ENCODE measurements around the gene PRKCH. TPM values are rescaled to one million over a fixed set of nuclear protein-coding genes. Genes with fewer than 3 reads are reported as not detected.
A peak's percentile ranks its signal among the peaks of the same experiment; 100 is the strongest.

Gene PRKCH
- polyA plus RNA-seq, 6 donors from 2014 or later, result 0.59 to 2.8 (median 2.1) TPM

DNA sequence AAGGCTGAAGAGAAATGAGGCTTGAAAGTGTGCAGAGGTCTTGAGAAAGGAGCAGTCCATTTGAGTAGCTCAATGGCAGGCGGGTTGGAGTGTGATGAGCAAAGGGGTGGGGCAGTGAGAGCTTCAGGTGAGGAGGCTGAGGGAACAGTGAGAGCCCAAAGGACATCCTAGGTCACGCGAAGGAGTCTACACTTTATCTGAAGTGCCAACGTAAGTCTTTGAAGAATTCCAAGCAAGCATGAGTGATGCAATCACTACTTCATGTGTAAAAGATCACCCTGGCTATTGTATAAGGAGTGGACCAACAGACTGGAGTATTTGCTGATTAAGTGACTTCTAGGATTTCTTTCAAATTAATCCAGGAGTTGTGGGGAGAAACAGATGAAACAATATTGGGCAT is 214.1 kb downstream of the PRKCH start:
- Mint-ChIP-seq H3K27ac (peak overlapping the region in 1 of 6 donors; percentile 52), H3K36me3 (no peaks in the 10 kb centered on the region), H3K9me3 (no peaks in the 10 kb centered on the region), H3K27me3 (no peaks in the 10 kb centered on the region), H3K4me1 (peaks cover 4 to 13% (median 4%) of the 10 kb centered on the region in 3 donors), H3K4me3 (no peak overlapping the region)
- DNase-seq (no peak), ATAC-seq (ENCODE audit: low read depth in 2 of 2) (no peak)

DNA sequence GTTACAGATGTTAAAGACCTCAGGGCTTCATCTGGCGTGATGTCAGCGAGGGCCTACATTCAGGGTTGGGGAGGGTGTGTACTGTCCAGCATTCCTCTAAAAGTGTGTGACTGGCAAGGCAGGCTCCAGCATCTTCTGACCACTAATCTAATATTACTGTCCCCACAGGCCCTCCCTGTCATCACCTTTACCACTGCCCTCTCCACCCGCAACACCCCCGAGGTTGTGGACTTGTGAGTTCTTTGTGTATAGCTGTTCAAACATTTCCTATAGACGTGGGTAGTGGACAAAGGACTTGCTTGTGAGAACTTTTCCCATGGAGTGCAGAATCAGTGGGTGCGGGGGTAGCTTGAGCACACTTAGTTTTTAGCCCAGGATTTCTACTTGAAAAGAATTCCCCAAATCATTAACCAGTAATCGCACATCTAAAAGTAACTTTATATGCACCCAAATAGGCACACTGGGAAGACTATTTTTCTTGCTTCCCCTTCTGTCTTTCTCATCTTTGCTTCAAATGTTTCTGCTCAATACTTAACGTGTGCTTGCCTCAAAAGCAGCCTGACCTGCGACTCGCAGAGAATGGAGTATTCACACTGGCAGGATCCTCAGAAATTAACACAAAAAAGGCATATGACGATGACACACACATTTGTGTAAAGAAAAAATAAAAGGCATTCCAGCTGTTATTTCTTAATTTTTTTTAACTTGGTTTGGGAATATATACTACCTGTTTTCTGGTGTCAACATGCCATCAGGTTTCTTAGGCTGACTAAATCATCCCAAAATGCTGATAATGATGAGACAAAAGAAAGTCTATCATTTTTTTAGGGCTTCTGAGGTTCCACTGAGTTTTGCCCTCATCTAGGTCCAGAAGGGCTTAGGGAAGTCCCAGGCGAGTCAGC is 215.5 kb downstream of the PRKCH start:
- H3K4me3 Mint-ChIP-seq, result no peak overlapping the region
- ATAC-seq (ENCODE audit: low read depth in 2 of 2) (no peak), DNase-seq (no peak)
- H3K9me3 Mint-ChIP-seq, result no peaks in the 10 kb centered on the region
- H3K36me3 Mint-ChIP-seq, result no peaks in the 10 kb centered on the region
- peak overlapping the region in 4 of 6 donors; percentile 5 to 70 (median 58) for H3K27ac Mint-ChIP-seq
- no peaks in the 10 kb centered on the region for H3K27me3 Mint-ChIP-seq
- peaks cover 4 to 21% (median 4%) of the 10 kb centered on the region in 3 donors for H3K4me1 Mint-ChIP-seq

DNA sequence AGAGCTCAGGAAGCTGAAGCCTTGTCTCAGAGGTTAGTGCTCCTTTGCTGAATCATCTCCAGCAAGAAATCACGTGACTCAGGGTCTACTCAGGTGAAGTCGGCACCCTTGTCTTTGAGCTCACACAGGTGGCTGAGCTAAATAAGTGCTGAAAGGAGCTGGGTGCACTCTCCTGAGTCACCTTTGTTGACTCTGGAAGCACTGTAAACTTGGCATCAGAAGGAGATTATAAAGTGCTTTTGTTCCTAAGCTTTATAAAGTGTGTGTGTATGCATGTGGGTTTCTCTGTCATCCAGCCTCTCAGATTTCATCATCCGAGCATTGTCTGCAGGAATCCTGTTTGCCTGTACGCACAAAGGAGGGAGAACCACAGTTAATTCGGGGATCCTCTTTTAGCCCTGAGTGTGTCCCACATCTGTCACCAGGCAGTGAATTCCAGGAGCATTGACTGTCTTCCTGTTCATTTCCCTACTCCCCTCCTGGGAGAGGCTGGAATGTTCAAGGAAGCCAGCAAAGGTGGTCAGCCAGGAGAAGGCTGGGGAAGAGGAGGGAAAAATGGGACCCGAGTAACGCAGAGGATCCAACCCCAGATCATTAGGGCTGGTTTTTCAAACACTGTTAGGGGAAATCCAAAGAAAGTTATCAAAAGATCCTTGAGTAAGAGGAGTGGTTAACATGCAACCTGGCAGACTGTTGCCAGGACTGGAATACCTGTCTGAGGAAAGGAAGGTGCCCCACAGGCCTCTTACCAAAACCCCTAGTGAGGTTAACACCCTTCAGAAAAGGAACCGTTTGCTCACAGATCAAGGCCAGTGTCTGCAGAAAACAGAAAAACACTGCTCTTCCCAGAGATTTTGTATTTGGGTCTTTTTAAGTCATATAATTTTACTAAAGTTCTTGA is 216.4 kb downstream of the PRKCH start:
- H3K4me3 Mint-ChIP-seq, result no peak overlapping the region
- no peaks in the 10 kb centered on the region for H3K36me3 Mint-ChIP-seq
- H3K27ac Mint-ChIP-seq, result peak overlapping the region in 4 of 6 donors; percentile 26 to 55 (median 33)
- H3K9me3 Mint-ChIP-seq, result no peaks in the 10 kb centered on the region
- no peak for DNase-seq
- peaks cover 4 to 21% (median 4%) of the 10 kb centered on the region in 3 donors for H3K4me1 Mint-ChIP-seq
- no peak for ATAC-seq (ENCODE audit: low read depth in 2 of 2)
- no peaks in the 10 kb centered on the region for H3K27me3 Mint-ChIP-seq

DNA sequence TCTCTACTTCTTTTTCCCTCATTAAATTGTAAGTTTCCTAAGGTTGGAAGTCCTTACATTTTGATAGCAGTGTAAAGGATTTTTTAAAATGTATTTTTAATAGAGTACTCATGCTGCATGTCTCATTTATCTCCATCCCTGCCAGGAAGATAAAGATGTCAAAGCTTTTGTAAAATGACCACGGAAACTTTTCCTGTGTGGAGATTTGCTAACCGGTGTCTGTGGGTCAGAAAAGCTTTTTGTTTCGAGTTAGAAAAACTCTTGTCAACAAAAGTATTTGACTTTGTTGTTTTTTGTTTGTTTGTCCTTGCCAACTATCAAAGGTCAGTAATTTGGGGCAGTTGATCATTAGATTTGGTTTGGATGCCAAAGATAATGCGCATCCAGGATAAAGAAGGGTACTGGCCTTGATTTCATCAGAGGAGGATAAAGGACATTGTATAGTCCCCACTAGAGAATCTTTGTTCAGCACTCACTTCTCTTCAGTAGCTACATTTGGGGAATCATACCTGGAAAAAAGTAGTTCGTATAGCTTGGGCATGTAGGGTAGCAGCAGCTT is 217.2 kb downstream of the PRKCH start:
- Mint-ChIP-seq H3K4me1 (peaks cover 2 to 21% (median 4%) of the 10 kb centered on the region in 3 donors), H3K36me3 (no peaks in the 10 kb centered on the region), H3K27me3 (no peaks in the 10 kb centered on the region), H3K9me3 (no peaks in the 10 kb centered on the region), H3K27ac (peak overlapping the region in 3 of 6 donors; percentile 26 to 64 (median 53)), H3K4me3 (no peak overlapping the region)
- no peak for DNase-seq
- ATAC-seq (ENCODE audit: low read depth in 2 of 2), result no peak

DNA sequence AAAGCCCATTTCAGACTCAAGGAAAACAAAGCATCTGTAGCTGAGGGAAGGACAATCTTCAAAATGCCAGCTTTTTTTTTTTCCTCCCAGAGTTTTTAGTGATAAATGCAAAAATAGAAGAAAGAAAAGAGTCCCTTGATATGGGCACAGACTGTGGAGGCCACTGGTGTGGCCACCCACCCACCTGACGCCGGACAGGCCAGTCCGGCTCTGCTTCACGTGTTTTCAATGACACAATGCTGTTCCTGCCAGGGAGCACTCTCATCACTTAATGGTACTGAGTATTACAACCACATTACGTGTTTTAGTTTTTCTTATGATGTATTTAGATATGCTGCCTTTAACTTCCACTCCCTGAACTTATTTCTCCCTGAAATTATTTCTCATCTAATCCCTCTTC is 218.3 kb downstream of the PRKCH start:
- ATAC-seq (ENCODE audit: low read depth in 2 of 2) (no peak), DNase-seq (no peak)
- no peaks in the 10 kb centered on the region for H3K36me3 Mint-ChIP-seq
- no peaks in the 10 kb centered on the region for H3K27me3 Mint-ChIP-seq
- H3K9me3 Mint-ChIP-seq, result no peaks in the 10 kb centered on the region
- no peak overlapping the region for H3K4me3 Mint-ChIP-seq
- H3K4me1 Mint-ChIP-seq, result peaks cover under 1 to 21% (median 4%) of the 10 kb centered on the region in 3 donors
- peak overlapping the region in 2 of 6 donors; percentile 59 to 72 for H3K27ac Mint-ChIP-seq

DNA sequence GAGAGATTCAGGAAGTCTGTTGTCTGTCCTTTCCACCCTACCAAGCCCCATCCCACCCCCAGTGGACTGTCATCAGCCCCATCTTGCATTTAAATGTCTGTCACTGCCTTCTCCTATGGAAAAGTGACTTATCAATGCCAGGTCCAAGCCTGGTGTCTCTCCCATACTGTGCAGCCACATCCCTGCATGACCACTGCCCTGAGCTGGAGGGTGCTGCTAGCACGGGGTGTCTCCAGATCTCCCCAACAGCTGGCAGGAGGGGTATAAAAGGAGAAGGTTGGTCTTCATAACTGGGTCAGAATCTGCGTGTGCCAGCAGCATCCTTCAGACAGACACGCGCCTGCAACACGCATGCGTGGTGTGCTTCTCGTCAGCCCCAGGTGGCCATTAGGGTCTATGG is 219.6 kb downstream of the PRKCH start:
- no peaks in the 10 kb centered on the region for H3K36me3 Mint-ChIP-seq
- peak overlapping the region in 1 of 6 donors; percentile 76 for H3K27ac Mint-ChIP-seq
- no peaks in the 10 kb centered on the region for H3K27me3 Mint-ChIP-seq
- ATAC-seq (ENCODE audit: low read depth in 2 of 2) (no peak), DNase-seq (no peak)
- H3K4me3 Mint-ChIP-seq, result no peak overlapping the region
- no peaks in the 10 kb centered on the region for H3K9me3 Mint-ChIP-seq
- peaks cover 2 to 20% (median 4%) of the 10 kb centered on the region in 3 donors for H3K4me1 Mint-ChIP-seq

DNA sequence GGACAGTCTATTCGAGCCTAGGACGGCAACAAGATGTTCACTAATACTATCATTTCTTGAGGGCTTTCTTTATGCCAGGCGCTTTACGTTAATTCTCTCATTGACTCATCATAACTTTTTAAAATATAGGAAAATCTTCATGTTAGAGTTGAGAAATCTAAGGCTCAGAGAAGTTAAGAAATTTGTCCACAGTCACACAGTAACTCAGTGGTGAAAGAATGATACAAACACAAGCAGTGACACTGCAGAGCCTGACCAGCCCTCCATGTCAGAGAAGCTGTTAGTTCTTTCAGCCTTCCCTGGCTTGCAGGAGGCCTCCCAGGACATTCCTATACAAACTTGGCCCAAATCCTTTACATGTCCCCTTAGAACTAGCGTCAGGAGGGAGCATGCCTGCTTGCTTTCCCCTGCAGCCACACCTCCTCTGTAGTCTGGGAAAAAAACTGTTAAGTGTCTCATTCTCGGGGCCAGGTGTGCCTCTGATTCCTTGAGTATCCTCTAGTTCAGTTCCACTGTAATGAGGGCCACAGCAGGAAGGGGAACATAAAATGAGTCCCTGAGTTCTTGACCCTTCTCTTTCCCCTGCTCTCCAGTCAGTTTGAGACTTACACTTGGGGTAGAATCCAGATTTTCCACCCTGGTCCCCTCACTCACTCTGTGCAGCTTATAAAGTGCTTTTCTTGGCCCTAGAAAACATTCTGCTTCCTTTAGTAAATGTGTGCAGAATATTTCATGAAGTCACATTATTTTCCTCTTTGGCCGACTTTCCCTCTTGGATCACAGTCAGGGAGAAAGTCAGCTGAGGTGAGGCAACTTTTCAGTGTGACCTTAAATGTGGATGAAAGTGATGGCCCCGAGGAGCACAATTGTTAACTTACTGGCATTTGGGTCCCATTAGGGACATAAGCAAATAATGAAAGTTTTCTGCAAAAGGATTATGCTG is 221.7 kb downstream of the PRKCH start:
- Mint-ChIP-seq H3K4me3 (no peak overlapping the region), H3K9me3 (no peaks in the 10 kb centered on the region), H3K36me3 (no peaks in the 10 kb centered on the region), H3K27ac (peak overlapping the region in 1 of 6 donors; percentile 54), H3K4me1 (peaks cover 2 to 8% (median 4%) of the 10 kb centered on the region in 3 donors), H3K27me3 (no peaks in the 10 kb centered on the region)
- DNase-seq (no peak), ATAC-seq (ENCODE audit: low read depth in 2 of 2) (no peak)

DNA sequence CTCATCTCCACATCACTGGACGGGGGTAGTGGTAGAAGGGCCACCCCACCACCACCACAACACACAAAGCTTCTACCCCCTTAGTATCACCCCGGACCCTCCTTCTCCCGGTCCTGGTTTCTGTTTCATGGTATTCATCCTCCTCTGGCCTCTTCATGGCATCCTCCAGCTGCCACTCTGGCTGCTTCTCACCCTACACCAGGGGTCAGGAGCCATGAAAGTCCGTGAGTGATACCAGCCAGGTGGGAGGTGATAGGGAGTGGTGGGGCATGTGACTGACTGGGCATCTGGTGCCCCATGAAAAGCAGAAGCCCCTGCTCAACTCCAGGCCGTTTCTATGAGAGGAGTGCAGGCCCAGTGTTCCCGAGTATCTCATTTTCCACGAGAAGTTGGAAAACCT is 222.6 kb downstream of the PRKCH start:
- no peaks in the 10 kb centered on the region for H3K36me3 Mint-ChIP-seq
- H3K9me3 Mint-ChIP-seq, result no peaks in the 10 kb centered on the region
- H3K4me3 Mint-ChIP-seq, result no peak overlapping the region
- ATAC-seq (ENCODE audit: low read depth in 2 of 2), result no peak
- no peaks in the 10 kb centered on the region for H3K27me3 Mint-ChIP-seq
- no peak overlapping the region for H3K27ac Mint-ChIP-seq
- DNase-seq, result no peak
- peaks cover under 1 to 8% (median 4%) of the 10 kb centered on the region in 3 donors for H3K4me1 Mint-ChIP-seq

DNA sequence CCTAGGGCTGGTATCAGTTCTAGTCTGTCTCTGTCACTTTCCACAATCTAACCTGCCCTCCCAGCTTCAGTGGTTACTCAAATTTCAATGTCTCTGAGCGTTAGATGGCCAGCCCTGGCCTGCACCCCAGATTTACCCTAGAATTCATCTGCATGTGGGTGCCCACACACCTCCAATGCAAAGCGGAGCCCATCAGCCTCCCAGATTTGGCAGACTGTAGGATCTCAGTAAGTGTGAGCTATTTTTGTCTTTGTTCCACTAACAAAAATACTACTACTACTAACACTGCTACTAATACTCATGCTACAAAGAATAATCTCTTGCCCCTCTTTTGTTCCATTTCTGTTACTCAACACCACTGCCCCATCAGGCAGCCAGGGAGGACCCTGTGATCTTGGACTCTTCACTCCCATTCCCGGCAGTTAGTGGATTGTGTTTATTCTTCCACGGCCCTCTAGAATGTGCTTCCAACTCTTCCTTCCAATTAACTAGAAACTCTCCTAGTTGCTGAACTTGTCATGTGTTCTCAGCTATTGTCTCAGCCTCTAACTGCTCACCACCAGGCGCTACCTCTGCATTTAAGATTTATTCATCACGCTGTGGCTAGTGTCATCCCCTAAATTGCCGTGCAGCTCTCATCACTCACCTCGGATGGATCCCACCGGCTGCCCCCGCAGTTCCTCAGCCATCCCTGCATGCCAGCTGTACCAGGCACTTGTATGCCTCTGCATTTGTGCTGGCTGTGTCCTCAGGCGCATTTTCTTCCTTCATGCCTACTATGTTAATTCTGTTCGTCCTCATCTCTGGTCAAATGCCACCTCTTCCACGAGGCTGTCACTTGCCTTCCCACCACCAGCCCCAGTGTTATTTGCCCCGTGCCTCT is 223.3 kb downstream of the PRKCH start:
- H3K27ac Mint-ChIP-seq, result peak overlapping the region in 3 of 6 donors; percentile 51 to 95 (median 72)

DNA sequence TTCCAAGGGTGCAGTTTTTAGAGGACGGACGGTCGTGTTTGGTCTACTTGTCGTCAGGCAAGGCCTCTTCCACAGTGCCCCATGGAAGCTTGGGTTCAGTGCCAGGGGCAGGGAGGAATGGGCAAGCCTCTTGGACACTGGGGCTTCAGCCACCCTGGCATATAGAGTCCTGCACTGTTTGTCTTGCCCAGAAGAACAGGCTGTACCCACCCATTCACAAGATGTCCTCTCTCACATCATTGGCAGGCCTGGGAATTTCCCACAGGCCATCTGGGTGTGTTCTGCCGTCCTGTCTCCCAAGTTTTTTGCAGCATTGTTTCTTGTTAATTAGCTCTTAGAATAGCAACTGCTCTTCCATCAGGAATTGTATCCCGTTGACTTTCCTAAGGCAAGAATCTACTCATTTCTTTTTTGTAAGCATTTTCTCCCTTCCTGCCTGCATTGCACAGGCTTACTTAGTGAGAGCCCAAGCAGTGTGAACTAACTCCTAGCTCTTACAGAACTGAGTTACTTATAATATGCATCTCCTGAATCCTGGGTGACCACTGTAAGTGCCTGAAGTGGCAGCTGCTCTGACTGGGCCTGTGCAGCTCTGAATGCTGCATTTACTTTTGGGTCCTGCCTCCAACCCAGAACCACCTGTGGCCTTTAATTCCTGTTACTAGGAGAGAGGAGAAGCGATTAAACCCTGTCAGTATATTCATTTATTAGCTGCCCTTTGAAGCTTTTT is 224.5 kb downstream of the PRKCH start:
- H3K4me3 Mint-ChIP-seq, result no peak overlapping the region
- ATAC-seq (ENCODE audit: low read depth in 2 of 2), result no peak
- H3K4me1 Mint-ChIP-seq, result peaks cover 5 to 13% (median 9%) of the 10 kb centered on the region in 3 donors
- no peak for DNase-seq
- peak overlapping the region in 2 of 6 donors; percentile 51 to 74 for H3K27ac Mint-ChIP-seq
- no peaks in the 10 kb centered on the region for H3K9me3 Mint-ChIP-seq
- H3K27me3 Mint-ChIP-seq, result no peaks in the 10 kb centered on the region
- H3K36me3 Mint-ChIP-seq, result no peaks in the 10 kb centered on the region

More for the DNA sequence above, 223.3 kb downstream of the PRKCH start:
- no peaks in the 10 kb centered on the region for H3K27me3 Mint-ChIP-seq
- peaks cover 1 to 8% (median 4%) of the 10 kb centered on the region in 3 donors for H3K4me1 Mint-ChIP-seq
- no peaks in the 10 kb centered on the region for H3K36me3 Mint-ChIP-seq
- DNase-seq (no peak), ATAC-seq (ENCODE audit: low read depth in 2 of 2) (no peak)
- H3K9me3 Mint-ChIP-seq, result no peaks in the 10 kb centered on the region
- H3K4me3 Mint-ChIP-seq, result no peak overlapping the region
